Right forelimb (tissue), 1 donor: Measurements from ENCODE around the gene HCRTR1.

Source experiments
- DNase-seq: peaks from one replicate; pipeline ENCODE4 v3.0.0-alpha.2; 2018

The HCRTR1 gene

DNA sequence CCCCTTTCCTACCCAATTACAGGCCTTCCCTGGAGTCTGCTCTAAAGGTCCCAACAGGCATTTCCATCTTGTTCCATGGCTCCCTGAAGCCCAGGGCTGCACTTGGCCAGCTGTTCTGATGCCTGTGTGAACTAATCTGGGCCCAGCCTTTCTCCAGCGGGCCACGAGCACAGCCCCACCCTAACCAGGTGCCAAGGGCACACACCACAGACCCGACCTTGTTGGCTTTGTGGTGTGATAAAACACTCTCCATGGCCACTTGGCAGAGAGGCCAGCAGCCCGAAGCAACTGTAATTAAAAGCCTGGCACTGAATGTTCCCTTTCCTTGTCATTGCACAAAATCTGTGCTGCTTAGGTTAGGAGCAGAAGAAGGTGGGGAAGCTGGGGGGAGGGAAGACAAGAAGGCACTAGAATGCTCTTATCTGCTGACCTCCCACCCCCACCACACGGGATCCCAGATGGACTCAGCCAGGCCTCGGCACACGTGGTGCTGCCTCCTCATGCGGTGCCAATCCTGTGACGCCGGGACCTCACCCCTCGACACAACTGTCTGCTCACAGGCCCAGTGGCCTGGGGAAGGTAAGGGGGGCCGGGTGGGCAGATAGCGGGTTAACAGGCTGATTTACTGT is 9.9 kb downstream of the HCRTR1 start:
- no peak for DNase-seq

- DNase-seq: no peak
Measured at GRCh38 chr1:31627930-31628559, 10.6 kb downstream of the HCRTR1 start.

DNA sequence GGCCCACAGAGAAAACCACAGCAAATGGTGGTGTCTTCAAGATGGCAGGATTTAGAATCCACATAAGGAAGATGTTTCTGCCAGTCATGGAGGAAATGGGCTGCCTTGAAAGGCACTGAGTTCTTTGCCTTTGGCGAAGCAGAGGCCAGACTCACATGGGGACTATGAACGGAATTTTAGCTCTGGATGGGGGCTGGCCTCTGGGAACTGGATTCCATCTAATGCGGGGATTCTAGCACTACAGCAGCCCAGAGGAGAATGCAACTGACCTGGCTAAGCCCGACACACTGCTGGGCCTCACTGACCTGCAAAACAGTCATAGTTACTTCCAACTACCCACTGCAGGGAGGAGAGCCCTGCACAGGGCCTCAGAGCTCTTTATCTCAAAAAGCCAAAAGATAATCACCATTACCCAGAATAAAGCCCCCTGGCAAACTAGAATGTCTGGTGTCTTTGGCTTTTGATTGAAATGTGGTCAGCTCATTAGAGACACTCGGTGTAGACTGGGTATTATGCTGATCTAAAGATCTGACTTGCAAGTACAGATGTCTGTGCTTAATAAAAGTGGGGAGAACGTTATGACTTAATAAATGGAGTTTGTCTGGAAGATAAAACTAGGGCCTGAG is 11.6 kb downstream of the HCRTR1 start:
- DNase-seq: no peak

DNA sequence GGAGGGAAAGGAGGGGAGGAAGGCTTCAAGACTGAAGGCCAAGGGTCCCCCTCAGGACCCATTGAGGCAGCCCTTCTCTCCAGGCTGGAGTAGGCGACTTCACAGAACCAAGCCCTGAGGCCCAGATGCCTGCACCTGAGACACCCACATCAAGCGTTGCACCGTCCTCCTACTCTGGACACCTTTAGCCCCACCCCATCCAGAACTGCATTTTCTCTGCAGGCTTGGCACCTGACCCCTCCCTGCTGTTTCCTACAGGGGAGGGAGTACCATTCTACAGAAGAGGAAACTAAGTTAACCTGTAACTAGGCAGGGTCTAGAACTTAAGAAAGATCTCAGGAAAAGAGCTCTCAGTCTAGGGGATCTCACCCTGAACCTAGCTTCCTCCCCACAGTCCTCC is 15.2 kb downstream of the HCRTR1 start:
- no peak for DNase-seq

- no peak for DNase-seq
Measured at GRCh38 chr1:31633117-31633516, 15.6 kb downstream of the HCRTR1 start.

DNA sequence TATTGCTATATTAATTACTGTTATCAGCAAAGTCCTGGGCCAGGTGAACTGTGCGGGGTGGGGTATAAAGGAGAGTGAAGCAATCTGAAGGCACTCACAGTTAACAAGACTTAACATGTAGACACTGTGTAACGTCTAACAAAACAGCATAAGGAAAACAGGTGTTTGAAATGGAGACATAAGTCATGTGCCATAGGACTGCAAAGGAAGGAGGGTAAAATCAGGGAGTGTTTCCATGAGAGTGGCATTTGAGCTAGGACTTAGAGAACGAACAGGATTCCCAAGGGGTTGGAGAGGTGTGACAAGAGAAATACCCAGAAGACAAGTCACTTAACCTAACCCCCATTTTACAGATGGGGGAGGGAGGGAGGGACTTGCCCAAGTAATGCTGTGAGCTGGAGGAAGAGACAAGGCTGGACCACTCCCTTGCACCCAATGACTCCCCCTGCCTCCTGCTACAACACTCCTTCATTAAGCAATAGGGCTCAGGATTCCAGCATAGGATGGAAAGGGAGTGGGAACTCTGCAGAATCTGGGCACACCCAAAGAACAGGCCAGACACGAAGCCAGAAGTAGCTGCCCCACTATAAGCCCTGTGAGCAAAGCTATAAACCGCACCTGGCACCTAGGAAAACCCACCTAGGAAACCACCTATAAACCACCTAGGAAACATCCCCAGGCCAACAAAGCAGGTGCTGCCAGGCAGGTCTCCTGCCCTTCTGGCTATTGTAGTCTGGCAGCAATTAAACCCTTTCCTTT is 20.6 kb downstream of the HCRTR1 start:
- DNase-seq: no peak

- no peak for DNase-seq
Measured at GRCh38 chr1:31639543-31639942, 22.1 kb downstream of the HCRTR1 start.

DNA sequence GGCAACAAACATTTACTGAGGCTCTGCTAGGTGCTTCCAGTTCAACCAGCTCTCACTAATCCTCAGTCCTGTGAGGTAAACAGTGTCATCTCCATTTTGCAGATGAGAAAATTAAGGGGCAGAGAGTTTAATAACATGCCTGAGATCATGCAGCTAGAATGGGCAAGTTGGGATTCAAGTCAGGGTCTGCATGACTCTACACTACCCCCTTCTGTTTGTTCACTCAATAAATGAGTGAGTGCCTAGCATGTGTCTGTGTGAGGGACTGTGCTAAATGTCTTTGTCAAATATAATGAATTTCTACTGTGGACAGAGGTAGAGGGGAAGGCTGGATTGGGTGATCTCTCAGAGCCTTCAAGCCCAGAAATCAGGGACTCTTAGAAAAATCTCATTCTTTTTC is 22.7 kb downstream of the HCRTR1 start:
- DNase-seq: no peak

DNA sequence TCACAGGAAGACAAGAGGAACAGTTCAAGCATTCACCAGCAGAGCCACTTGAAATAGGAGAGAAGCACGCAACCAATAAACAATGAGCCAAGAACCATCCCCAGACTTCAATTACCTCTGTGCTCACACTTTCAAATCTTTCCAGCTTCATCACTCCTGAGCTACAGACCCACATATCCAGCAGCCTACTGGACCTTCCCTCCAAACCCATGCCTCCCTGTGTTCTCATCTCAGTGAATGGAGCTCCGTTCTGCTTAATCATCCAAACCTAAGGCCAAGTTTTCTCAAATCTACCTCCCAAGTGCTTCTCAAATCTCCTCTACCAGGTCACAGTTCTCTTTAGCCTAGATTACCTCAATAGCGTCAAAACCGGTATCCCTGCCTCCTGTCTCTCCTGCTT is 23.5 kb downstream of the HCRTR1 start:
- no peak for DNase-seq

- DNase-seq: no peak
Measured at GRCh38 chr1:31642366-31642765, 24.9 kb downstream of the HCRTR1 start.

DNA sequence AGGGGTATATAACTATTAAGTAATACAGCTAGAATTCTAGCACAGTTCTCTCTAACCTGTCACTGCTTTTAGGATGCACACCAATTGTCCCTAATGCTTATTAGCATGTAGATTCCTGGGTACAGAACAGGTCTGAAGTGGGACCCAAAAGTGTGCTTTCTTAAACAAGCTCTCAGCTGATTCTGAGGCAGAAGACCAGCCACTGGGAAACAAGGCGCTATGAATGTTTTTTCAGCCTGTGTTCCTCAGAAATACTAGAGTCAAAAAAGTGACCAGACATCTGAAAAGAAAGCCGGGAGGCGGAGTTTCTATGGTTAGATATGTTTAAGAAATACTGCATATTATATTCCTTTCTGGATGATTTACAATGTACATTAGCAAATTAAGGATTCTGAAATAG is 25.4 kb downstream of the HCRTR1 start:
- no peak for DNase-seq

DNA sequence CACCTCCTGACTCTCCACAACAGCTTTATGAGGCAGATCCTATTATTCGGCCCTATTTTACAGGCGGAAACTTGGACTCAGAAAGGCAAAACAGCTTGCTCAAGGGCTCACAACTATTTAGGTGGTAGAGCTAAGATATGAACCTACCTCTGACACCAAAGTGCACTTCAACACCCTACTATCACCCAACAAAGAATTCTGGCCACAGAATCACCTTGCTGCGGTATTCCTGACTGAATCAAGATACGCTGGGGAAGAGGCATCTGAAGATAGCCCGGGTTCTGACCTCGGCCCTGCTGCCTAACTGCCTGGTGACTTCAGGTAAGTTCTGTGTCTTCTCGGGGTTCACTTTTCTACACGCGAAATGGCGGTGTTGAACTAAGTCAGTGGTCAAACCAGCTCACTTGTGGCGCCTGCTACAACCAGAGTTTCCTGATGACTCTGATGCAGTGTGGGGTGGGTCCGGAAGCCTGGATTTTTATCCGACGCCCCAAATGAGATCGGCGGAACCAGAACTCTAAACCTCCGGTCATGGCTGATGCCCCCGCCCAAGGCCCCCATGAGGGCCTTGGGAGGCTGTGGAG is 26.6 kb downstream of the HCRTR1 start:
- no peak for DNase-seq

- DNase-seq: peak; percentile 99
Measured at GRCh38 chr1:31644560-31645273, 27.2 kb downstream of the HCRTR1 start, which contains the start of gene PEF1. PEF1 (minus strand) TSS chr1:31644876; CDS start chr1:31644864, 12 bp downstream.

DNA sequence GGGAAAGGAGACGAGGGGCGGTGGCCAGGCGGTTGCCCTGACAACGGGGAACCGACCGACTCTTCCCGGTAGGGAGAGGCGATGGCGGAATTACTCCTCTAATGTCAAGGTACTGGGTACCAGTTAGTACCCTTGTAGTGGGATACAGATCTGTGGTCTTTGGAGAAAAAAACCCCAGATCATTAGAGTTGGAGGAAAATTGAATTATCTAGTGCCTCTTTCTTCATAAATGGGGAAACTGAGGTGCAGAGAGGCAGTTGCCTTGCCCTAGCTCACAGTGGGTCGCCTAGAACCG is 27.7 kb downstream of the HCRTR1 start:
- DNase-seq: no peak

- no peak for DNase-seq
Measured at GRCh38 chr1:31646259-31646960, 28.9 kb downstream of the HCRTR1 start.

DNA sequence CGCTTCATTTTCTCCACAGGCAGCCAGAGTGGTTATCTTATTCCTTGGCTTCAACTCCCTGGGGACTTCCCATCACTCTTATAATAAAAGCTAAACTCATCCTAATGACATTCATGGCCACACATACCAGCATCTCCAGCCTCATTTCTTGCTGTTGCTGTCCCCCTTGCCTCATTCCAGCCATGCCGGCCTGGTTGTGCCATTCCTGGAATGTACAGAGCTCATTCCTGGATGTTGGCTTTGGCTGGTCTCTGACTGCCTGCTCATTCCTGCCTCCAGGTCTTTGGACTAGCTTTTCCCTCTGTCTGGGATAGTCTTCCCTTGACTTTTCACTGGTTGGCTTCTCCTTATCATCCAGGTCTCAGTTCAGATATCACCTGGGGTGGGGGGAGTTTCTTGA is 29.6 kb downstream of the HCRTR1 start:
- DNase-seq: no peak

GRCh38 chr1:31648190-31648589 is 30.7 kb downstream of the HCRTR1 start:
- DNase-seq: no peak

DNA sequence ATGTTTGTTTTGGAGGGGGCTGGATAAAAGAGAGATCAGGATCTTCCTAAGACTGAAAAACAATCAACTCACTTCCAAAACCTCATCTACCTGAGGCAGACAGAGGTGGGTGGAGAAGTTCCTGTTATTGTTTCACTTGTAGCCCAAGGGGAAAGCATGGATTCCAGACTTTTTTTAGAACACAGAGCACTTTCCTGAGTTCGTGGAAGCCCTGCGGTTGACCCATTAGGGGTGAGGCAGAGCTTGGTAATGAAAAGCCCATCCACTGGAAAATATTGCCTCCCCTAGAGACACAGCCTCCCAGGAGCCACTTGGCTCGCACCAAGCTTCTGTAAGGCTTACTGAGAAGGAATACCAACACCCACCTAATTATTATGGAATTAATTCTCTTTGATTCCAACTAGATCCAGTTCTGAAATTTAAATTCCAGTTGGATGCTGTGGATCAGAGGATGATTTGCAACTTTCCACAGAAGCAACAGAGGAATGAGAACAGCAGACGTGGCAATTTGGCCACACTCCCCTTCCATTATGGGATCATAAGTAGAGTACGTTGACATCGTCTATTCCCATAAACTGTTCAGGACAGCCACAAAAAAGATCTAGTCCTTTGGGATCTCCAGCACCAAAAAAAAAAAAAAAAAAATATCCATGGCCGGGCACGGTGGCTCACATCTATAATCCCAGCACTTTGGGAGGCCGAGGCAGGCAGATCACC is 31.3 kb downstream of the HCRTR1 start:
- DNase-seq: no peak

GRCh38 chr1:31650161-31651088 is 32.9 kb downstream of the HCRTR1 start:
- no peak for DNase-seq

DNA sequence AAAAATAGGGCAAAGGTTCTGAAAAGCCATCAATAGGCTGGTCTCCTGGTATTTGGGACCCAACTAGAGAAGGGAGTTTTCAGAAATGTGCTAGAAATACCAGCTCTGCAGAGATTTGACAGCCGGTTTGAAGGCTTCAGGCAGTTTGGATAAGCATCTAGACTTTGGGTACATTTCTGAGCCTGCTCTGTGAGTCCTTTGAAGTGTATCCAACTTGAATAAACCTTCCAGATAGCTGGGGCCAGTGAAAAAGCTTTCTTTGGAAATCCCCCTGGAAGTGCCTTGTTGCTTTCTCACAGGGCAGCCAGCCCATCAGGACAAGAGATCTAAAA is 33.6 kb downstream of the HCRTR1 start:
- DNase-seq: no peak

GRCh38 chr1:31651766-31652165 is 34.3 kb downstream of the HCRTR1 start:
- no peak for DNase-seq
